Measurements from ENCODE around the gene GATA6.

Gene GATA6

DNA sequence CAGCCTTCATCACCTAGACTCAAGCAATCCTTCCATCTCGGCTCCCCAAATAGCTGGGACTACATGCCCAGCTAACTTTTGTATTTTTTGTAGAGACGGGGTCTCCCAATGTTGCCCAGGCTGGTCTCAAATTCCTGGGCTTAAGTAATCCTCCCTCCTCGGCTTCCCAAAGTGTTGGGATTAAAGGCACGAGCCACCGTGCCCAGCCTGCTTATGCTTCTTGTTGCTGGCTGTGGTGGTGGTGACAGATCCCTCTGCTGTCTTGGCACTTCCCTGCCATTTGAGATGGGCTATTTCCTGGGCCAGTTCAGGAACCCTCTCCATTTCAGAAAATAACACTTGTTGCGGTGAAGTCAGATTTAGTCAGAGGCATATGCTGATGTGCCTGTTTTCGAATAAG, 28.8 kb downstream of the GATA6 start:
- H3K36me3 ChIP-seq (replicated peaks in 1 of 2; ENCODE audit: control insufficient read depth in 2 of 2, insufficient read depth in 2 of 2, low read length in 2 of 2), result no peaks in the 10 kb centered on the region

DNA sequence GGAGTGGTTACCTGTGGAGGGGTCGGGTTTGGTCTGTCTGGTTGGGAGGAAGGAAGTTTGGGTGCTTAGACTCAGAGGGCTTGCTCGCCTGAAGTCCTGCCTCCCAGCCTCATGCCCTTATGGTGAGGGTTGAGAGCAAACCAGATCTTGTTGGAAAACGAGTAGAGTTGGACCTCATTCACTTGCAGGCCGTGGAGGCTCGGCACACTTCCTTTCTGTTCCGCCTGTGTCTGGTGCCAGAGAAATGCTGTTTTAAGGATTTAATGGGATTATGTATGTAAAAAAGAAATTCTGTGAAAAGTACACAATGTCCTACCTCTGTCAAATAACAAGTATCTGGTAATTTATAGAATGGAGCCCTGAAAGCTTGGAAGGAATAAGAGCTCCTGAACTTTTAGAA, 29.6 kb downstream of the GATA6 start:
- no peak overlapping the region for H2AK5ac ChIP-seq (ENCODE audit: low read depth, low read length)
- H3K36me3 ChIP-seq (replicated peaks in 1 of 2; ENCODE audit: control insufficient read depth in 2 of 2, insufficient read depth in 2 of 2, low read length in 2 of 2), result no peaks in the 10 kb centered on the region
- no peak for DNase-seq (ENCODE audit: low spot score)
- no peak overlapping the region for H3K27ac ChIP-seq (replicated peaks; ENCODE audit: low read length)
- H2BK12ac ChIP-seq (ENCODE audit: low read length), result no peak overlapping the region
- H3K4me1 ChIP-seq (ENCODE audit: control insufficient read depth in 2 of 2, insufficient read depth in 1 of 2, low read depth in 1 of 2, low read length in 2 of 2), result peaks cover 0 to 5% of the 10 kb centered on the region in 2 donors
- H3K23ac ChIP-seq (ENCODE audit: low read depth, low read length, poor library complexity), result no peak overlapping the region
- H2BK15ac ChIP-seq (ENCODE audit: low read length), result no peak overlapping the region
- H3K14ac ChIP-seq (ENCODE audit: low read length), result no peak overlapping the region
- no peak overlapping the region for H3K4me3 ChIP-seq (ENCODE audit: low read length in 2 of 2)
- no peak overlapping the region for H3K4me2 ChIP-seq (ENCODE audit: insufficient read depth, low read length, poor library complexity, severe bottlenecking)
- no peak overlapping the region for H3K9ac ChIP-seq (ENCODE audit: low read depth, low read length, poor library complexity)
- no peaks in the 10 kb centered on the region for H3K9me3 ChIP-seq (replicated peaks in 1 of 2; ENCODE audit: control insufficient read depth in 2 of 2, insufficient read depth in 1 of 2, low read depth in 1 of 2, low read length in 2 of 2)
- H3K27me3 ChIP-seq (ENCODE audit: control insufficient read depth in 3 of 3, insufficient read depth in 3 of 3, low read depth in 1 of 3, low read length in 3 of 3), result peaks cover 0 to 8% (median 0%) of the 10 kb centered on the region in 3 experiments
- H3K4ac ChIP-seq (ENCODE audit: low read length), result no peak overlapping the region
- H3K18ac ChIP-seq (ENCODE audit: low read length), result peak overlapping the region; percentile 71
- no peaks in the 10 kb centered on the region for H3K79me1 ChIP-seq (ENCODE audit: low read depth, low read length)
- H4K8ac ChIP-seq (ENCODE audit: low read depth, low read length), result no peak overlapping the region
- no peak overlapping the region for H2BK120ac ChIP-seq (ENCODE audit: low read depth, low read length)
- H2BK5ac ChIP-seq (ENCODE audit: low read length), result no peak overlapping the region
- no peak overlapping the region for H2AFZ ChIP-seq (ENCODE audit: low read length)
- WGBS, 2 donors (ENCODE audit: extremely low coverage in 2 of 2, insufficient read length in 2 of 2, insufficient replicate concordance in 1 of 2), result no CpG with 5 or more reads among the region's 6 CpGs
- no peak overlapping the region for H4K91ac ChIP-seq (ENCODE audit: low read depth, low read length, poor library complexity)

More for the DNA sequence above, 28.8 kb downstream of the GATA6 start:
- no peak overlapping the region for H4K8ac ChIP-seq (ENCODE audit: low read depth, low read length)
- H3K4ac ChIP-seq (ENCODE audit: low read length), result no peak overlapping the region
- H3K4me3 ChIP-seq (ENCODE audit: low read length in 2 of 2), result no peak overlapping the region
- no peak overlapping the region for H3K23ac ChIP-seq (ENCODE audit: low read depth, low read length, poor library complexity)
- H2BK15ac ChIP-seq (ENCODE audit: low read length), result no peak overlapping the region
- no CpG with 5 or more reads among the region's 7 CpGs for WGBS, 2 donors (ENCODE audit: extremely low coverage in 2 of 2, insufficient read length in 2 of 2, insufficient replicate concordance in 1 of 2)
- peaks cover 2 to 12% of the 10 kb centered on the region in 2 donors for H3K4me1 ChIP-seq (ENCODE audit: control insufficient read depth in 2 of 2, insufficient read depth in 1 of 2, low read depth in 1 of 2, low read length in 2 of 2)
- no peak overlapping the region for H4K91ac ChIP-seq (ENCODE audit: low read depth, low read length, poor library complexity)
- no peak overlapping the region for H3K18ac ChIP-seq (ENCODE audit: low read length)
- H2AK5ac ChIP-seq (ENCODE audit: low read depth, low read length), result no peak overlapping the region
- no peak for DNase-seq (ENCODE audit: low spot score)
- H2AFZ ChIP-seq (ENCODE audit: low read length), result no peak overlapping the region
- H2BK120ac ChIP-seq (ENCODE audit: low read depth, low read length), result no peak overlapping the region
- H3K79me1 ChIP-seq (ENCODE audit: low read depth, low read length), result no peaks in the 10 kb centered on the region
- H2BK5ac ChIP-seq (ENCODE audit: low read length), result no peak overlapping the region
- no peak overlapping the region for H3K9ac ChIP-seq (ENCODE audit: low read depth, low read length, poor library complexity)
- H3K27me3 ChIP-seq (ENCODE audit: control insufficient read depth in 3 of 3, insufficient read depth in 3 of 3, low read depth in 1 of 3, low read length in 3 of 3), result peaks cover 0 to 17% (median 0%) of the 10 kb centered on the region in 3 experiments
- no peak overlapping the region for H3K14ac ChIP-seq (ENCODE audit: low read length)
- H3K27ac ChIP-seq (replicated peaks; ENCODE audit: low read length), result no peak overlapping the region
- H3K9me3 ChIP-seq (replicated peaks in 1 of 2; ENCODE audit: control insufficient read depth in 2 of 2, insufficient read depth in 1 of 2, low read depth in 1 of 2, low read length in 2 of 2), result no peaks in the 10 kb centered on the region
- H2BK12ac ChIP-seq (ENCODE audit: low read length), result no peak overlapping the region
- H3K4me2 ChIP-seq (ENCODE audit: insufficient read depth, low read length, poor library complexity, severe bottlenecking), result no peak overlapping the region

DNA sequence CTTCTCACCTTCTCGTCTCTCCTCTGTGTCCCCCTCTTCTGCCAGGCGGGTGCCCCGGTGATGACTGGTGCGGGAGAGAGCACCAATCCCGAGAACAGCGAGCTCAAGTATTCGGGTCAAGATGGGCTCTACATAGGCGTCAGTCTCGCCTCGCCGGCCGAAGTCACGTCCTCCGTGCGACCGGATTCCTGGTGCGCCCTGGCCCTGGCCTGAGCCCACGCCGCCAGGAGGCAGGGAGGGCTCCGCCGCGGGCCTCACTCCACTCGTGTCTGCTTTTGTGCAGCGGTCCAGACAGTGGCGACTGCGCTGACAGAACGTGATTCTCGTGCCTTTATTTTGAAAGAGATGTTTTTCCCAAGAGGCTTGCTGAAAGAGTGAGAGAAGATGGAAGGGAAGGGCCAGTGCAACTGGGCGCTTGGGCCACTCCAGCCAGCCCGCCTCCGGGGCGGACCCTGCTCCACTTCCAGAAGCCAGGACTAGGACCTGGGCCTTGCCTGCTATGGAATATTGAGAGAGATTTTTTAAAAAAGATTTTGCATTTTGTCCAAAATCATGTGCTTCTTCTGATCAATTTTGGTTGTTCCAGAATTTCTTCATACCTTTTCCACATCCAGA, 31.3 kb downstream of the GATA6 start:
- no peak overlapping the region for H3K14ac ChIP-seq (ENCODE audit: low read length)
- no peak overlapping the region for H3K27ac ChIP-seq (replicated peaks; ENCODE audit: low read length)
- no peak overlapping the region for H3K4me3 ChIP-seq (ENCODE audit: low read length in 2 of 2)
- H3K23ac ChIP-seq (ENCODE audit: low read depth, low read length, poor library complexity), result no peak overlapping the region
- DNase-seq (ENCODE audit: low spot score), result no peak
- H2BK12ac ChIP-seq (ENCODE audit: low read length), result no peak overlapping the region
- peaks cover 0 to 10% (median 0%) of the 10 kb centered on the region in 3 experiments for H3K27me3 ChIP-seq (ENCODE audit: control insufficient read depth in 3 of 3, insufficient read depth in 3 of 3, low read depth in 1 of 3, low read length in 3 of 3)
- no CpG with 5 or more reads among the region's 32 CpGs for WGBS, 2 donors (ENCODE audit: extremely low coverage in 2 of 2, insufficient read length in 2 of 2, insufficient replicate concordance in 1 of 2)
- H3K79me1 ChIP-seq (ENCODE audit: low read depth, low read length), result no peaks in the 10 kb centered on the region
- no peak overlapping the region for H4K91ac ChIP-seq (ENCODE audit: low read depth, low read length, poor library complexity)
- no peak overlapping the region for H3K4me2 ChIP-seq (ENCODE audit: insufficient read depth, low read length, poor library complexity, severe bottlenecking)
- no peak overlapping the region for H2BK120ac ChIP-seq (ENCODE audit: low read depth, low read length)
- H2AFZ ChIP-seq (ENCODE audit: low read length), result no peak overlapping the region
- no peak overlapping the region for H2BK5ac ChIP-seq (ENCODE audit: low read length)
- H3K9me3 ChIP-seq (replicated peaks in 1 of 2; ENCODE audit: control insufficient read depth in 2 of 2, insufficient read depth in 1 of 2, low read depth in 1 of 2, low read length in 2 of 2), result no peaks in the 10 kb centered on the region
- H4K8ac ChIP-seq (ENCODE audit: low read depth, low read length), result no peak overlapping the region
- H3K4ac ChIP-seq (ENCODE audit: low read length), result no peak overlapping the region
- H3K18ac ChIP-seq (ENCODE audit: low read length), result peak overlapping the region; percentile 44
- no peak overlapping the region for H2BK15ac ChIP-seq (ENCODE audit: low read length)
- no peak overlapping the region for H3K9ac ChIP-seq (ENCODE audit: low read depth, low read length, poor library complexity)
- no peaks in the 10 kb centered on the region for H3K36me3 ChIP-seq (replicated peaks in 1 of 2; ENCODE audit: control insufficient read depth in 2 of 2, insufficient read depth in 2 of 2, low read length in 2 of 2)
- H3K4me1 ChIP-seq (ENCODE audit: control insufficient read depth in 2 of 2, insufficient read depth in 1 of 2, low read depth in 1 of 2, low read length in 2 of 2), result peaks cover 0 to 1% of the 10 kb centered on the region in 2 donors
- no peak overlapping the region for H2AK5ac ChIP-seq (ENCODE audit: low read depth, low read length)

DNA sequence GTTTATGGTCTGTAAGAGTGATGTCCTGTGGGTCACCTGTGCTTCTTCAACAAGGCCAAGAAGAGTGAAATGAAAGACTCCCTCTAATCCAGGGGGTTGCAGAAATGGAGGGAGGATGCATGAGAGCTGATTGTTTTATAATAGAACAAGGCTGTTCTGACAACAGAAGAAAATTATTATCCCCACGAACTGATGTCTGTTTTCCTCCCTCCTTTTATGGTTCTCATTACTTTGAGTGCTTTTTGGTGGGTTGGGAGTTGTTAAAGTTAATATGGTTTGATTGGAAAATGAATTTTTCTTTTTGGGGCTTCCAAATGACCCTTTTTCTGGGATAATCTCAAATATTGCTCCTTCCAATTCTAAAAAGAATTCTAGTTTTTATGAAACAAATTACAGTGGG, 33.6 kb downstream of the GATA6 start:
- no peak for DNase-seq (ENCODE audit: low spot score)
- no peak overlapping the region for H3K27ac ChIP-seq (replicated peaks; ENCODE audit: low read length)

More for the DNA sequence above, 33.6 kb downstream of the GATA6 start:
- H3K36me3 ChIP-seq (replicated peaks in 1 of 2; ENCODE audit: control insufficient read depth in 2 of 2, insufficient read depth in 2 of 2, low read length in 2 of 2), result no peaks in the 10 kb centered on the region
- H2BK5ac ChIP-seq (ENCODE audit: low read length), result no peak overlapping the region
- WGBS, 2 donors (ENCODE audit: extremely low coverage in 2 of 2, insufficient read length in 2 of 2, insufficient replicate concordance in 1 of 2), result no CpG with 5 or more reads among the region's 1 CpG
- H2BK120ac ChIP-seq (ENCODE audit: low read depth, low read length), result no peak overlapping the region
- no peak overlapping the region for H3K23ac ChIP-seq (ENCODE audit: low read depth, low read length, poor library complexity)
- no peak overlapping the region for H3K4me3 ChIP-seq (ENCODE audit: low read length in 2 of 2)
- no peak overlapping the region for H2BK15ac ChIP-seq (ENCODE audit: low read length)
- H2AFZ ChIP-seq (ENCODE audit: low read length), result no peak overlapping the region
- H3K4me2 ChIP-seq (ENCODE audit: insufficient read depth, low read length, poor library complexity, severe bottlenecking), result no peak overlapping the region
- H3K18ac ChIP-seq (ENCODE audit: low read length), result no peak overlapping the region
- no peak overlapping the region for H4K91ac ChIP-seq (ENCODE audit: low read depth, low read length, poor library complexity)
- H3K4me1 ChIP-seq (ENCODE audit: control insufficient read depth in 2 of 2, insufficient read depth in 1 of 2, low read depth in 1 of 2, low read length in 2 of 2), result peaks cover 0 to 1% of the 10 kb centered on the region in 2 donors
- H3K9ac ChIP-seq (ENCODE audit: low read depth, low read length, poor library complexity), result no peak overlapping the region
- no peak overlapping the region for H4K8ac ChIP-seq (ENCODE audit: low read depth, low read length)
- no peaks in the 10 kb centered on the region for H3K9me3 ChIP-seq (replicated peaks in 1 of 2; ENCODE audit: control insufficient read depth in 2 of 2, insufficient read depth in 1 of 2, low read depth in 1 of 2, low read length in 2 of 2)
- H3K14ac ChIP-seq (ENCODE audit: low read length), result no peak overlapping the region
- no peak overlapping the region for H3K4ac ChIP-seq (ENCODE audit: low read length)
- no peak overlapping the region for H2AK5ac ChIP-seq (ENCODE audit: low read depth, low read length)
- no peaks in the 10 kb centered on the region for H3K79me1 ChIP-seq (ENCODE audit: low read depth, low read length)
- peaks cover 0 to 6% (median 0%) of the 10 kb centered on the region in 3 experiments for H3K27me3 ChIP-seq (ENCODE audit: control insufficient read depth in 3 of 3, insufficient read depth in 3 of 3, low read depth in 1 of 3, low read length in 3 of 3)
- no peak overlapping the region for H2BK12ac ChIP-seq (ENCODE audit: low read length)
